GM12872 (cell line): ENCODE data around the gene AP1M1.

ENCODE experiments used
- CTCF ChIP-seq: IDR thresholded peaks from 3 replicates; pipeline ENCODE4 v1.5.1; 2011; ENCODE audit warnings: low read depth, mild to moderate bottlenecking, low read length, moderate library complexity; ENCODE audit not compliant: insufficient read depth

AP1M1 gene

DNA sequence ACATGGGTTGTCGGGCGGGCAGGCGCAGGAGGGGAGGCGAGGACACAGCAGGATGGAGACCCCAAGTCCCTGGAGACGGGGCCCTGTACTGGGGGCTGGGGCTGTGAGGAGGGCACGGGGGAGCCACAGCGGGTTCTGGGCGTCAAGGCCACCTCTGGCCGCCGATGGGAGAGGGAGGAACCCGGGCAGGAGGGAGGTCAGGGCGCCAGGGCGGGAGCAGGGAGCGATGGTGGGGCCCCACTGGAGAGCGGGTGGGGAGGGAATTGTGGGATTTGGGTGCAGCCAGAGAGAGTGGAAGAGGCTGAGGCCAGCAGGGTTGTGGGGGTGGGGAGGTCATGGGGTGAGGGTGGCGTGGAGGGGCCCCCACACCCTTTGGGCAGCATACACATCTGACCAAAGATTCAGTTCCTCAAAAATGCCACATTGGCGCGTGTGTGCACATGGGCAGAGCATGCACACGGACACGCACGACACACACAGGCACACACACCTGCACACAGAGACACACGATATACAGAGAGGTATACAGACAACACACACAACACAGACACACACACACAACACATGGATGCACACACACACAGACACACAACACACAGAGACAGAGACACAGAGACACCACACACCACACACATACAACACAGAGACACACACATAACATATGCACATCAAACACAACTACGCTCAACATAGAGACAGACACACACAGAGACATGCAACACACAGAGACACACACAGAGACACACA is 54.9 kb downstream of the AP1M1 start:
- no peak for TF ChIP-seq CTCF

DNA sequence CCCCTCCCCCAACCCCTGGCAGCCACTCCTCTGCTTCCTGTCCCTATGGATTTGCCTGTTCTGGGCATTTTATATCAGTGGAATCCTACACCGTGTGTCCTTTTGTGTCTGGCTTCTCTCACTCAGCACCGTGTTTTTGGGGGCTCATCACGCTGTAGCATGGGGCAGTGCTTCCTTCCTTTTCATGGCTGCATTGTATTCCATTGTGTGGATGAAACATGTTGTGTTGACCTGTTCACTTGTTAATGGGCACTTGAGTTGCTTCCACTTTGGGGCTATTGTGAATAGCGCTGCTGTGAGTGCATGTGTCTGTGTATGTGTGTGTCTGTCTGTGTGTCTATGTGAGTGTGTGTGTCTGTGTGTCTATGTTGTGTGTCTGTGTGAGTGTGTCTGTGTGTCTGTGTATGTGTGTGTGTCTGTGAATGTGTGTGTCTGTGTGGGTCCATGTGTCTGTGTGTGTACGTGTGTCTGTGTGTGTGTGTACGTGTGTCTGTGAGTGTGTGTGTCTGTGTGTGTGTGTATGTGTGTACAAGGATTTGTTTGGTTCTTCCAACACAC is 57.2 kb downstream of the AP1M1 start:
- no peak for TF ChIP-seq CTCF

GRCh38 chr19:16257509-16258002 is 59.8 kb downstream of the AP1M1 start:
- TF ChIP-seq CTCF, result no peak

DNA sequence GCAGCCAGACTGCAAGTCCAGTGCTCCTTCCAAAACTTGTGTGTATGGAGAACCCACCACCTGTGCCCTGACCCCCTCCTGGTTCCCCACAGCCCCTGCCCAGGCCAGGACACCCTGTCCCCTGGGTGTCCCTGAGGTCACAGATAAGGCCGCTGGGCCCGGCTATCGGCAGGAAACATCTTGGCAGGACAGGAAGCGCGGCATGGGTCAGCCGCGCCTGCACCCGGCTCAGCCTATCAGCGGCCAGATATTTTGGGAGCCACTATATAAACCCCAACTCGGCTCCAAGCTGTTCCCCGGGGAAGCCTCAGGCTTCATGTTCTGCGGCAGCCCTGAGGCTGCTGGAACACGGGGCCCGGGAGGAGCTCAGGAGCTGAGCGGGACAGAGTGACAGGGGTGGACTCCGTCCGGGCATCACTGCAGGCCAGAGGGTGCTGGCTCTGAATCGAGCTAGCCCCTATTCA is 60.8 kb downstream of the AP1M1 start:
- no peak for TF ChIP-seq CTCF

DNA sequence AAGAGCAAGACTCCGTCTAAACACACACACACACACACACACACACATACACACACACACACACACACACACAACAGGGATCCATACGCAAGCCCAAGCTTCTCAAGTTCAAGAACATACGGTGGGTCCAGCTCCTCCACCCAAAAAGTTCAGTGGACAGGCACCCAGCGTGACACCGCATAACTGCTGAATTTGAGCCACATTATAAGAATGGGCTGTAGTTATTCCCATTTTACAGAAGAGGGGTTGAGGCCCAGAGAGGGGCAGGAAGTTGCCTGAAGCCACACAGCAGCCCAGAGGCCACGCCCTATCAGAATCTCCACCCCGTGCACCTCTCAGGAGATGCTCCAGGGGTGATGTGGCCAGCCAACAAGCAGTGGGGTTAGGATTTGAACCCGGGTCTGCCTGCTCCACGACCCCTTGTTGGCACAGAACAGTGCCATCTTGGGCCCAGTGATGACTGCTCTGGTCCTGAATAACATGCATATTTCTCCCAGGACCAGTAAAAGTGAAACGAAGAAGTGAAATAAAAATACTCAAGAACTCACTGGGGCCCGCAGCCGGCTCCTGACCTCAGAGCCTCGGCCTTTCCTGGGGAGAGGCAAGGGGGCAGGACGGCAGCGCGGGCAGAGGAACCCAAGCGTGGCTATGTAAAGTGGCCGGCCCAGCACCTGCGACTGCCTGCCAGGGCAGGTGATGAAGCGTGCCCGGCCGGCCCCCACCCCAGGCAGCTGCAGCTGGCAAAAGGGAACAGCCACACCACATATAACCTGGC is 61.9 kb downstream of the AP1M1 start:
- TF ChIP-seq CTCF, result no peak

DNA sequence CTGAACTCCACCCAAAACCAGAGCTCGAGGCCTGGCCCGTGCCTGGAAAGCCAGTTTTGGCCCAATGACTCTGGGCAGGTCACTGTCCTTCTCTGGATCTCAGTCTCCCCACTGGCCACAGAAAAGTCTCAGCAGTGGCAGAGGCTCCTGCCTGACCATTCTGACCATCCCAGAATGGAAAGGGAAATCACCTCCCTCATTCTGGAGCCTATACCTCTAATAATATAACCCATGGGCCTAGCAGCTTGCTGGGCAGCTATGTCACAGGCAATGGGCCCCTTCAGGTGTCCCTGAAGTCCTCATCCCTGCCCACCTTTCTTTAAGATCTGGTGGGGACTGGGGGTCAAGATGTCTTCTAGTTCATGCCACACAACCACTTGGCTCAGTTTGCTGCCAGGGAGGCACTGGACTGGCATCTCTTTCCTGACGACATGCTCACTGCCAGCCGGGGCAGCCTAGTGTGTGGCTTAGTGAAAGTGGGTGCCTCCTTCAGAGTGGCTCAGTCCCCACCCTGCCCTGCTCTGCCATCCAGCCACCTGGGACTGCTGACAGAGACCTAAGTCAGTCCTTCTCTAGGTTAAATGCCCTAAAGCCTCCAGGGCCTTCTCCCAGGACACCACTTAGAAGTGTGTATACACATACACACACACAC is 62.6 kb downstream of the AP1M1 start:
- no peak for TF ChIP-seq CTCF

- no peak for TF ChIP-seq CTCF
These were observed 63.1 kb downstream of the AP1M1 start for GRCh38 chr19:16260812-16261161.
